PFSK-1 (cell line): ENCODE data around the gene PXT1.

ENCODE experiments used
- FOXP2 ChIP-seq: optimal IDR thresholded peaks from 2 replicates; pipeline ENCODE3; 2011; ENCODE audit warnings: borderline replicate concordance, control low read depth, inconsistent platforms; ENCODE audit not compliant: insufficient read depth; ENCODE audit errors: extremely low read length, extremely low read depth
- POLR2AphosphoS5 ChIP-seq: IDR thresholded peaks from 2 replicates; pipeline ENCODE4 v1.6.1; 2012; ENCODE audit warnings: low read depth, mild to moderate bottlenecking, control low read depth, low read length, moderate library complexity
- REST ChIP-seq, 2 experiments: IDR thresholded peaks; 2 replicates each; pipeline versions ENCODE4 v1.6.1 to v1.8.0; 2011 to 2012; ENCODE audit warnings: low read depth in 2 of 2, low read length in 2 of 2, control low read depth in 1 of 2, inconsistent platforms in 1 of 2, mild to moderate bottlenecking in 1 of 2, moderate library complexity in 1 of 2; ENCODE audit not compliant: insufficient read depth in 1 of 2
- SIN3A ChIP-seq: IDR thresholded peaks from 2 replicates; pipeline ENCODE4 v1.6.1; 2012; ENCODE audit warnings: mild to moderate bottlenecking, low read length, moderate library complexity, borderline replicate concordance; ENCODE audit not compliant: insufficient read depth
- TAF1 ChIP-seq: IDR thresholded peaks from 2 replicates; pipeline ENCODE4 v1.6.1; 2012; ENCODE audit warnings: low read length, control low read depth, borderline replicate concordance; ENCODE audit not compliant: insufficient read depth

PXT1 gene

GRCh38 chr6:36361071-36361470, 81.6 kb downstream of the PXT1 start:
- TF ChIP-seq TAF1 (no peak), REST (IDR thresholded peaks at IDR 0.05; ENCODE audit: insufficient read depth in 1 of 2, low read depth in 2 of 2, low read length in 2 of 2) (no peak), POLR2AphosphoS5 (no peak), FOXP2 (no peak), SIN3A (no peak)

- TF ChIP-seq POLR2AphosphoS5 (no peak), FOXP2 (no peak), SIN3A (no peak), REST (IDR thresholded peaks at IDR 0.05; ENCODE audit: insufficient read depth in 1 of 2, low read depth in 2 of 2, low read length in 2 of 2) (no peak), TAF1 (no peak)
Measured at GRCh38 chr6:36360241-36361054, 82.2 kb downstream of the PXT1 start.

- no peak for TF ChIP-seq POLR2AphosphoS5
Measured at GRCh38 chr6:36358226-36358915, 84.3 kb downstream of the PXT1 start.

GRCh38 chr6:36357872-36358225, 84.8 kb downstream of the PXT1 start:
- no peak for TF ChIP-seq REST (IDR thresholded peaks at IDR 0.05; ENCODE audit: insufficient read depth in 1 of 2, low read depth in 2 of 2, low read length in 2 of 2)
- TF ChIP-seq FOXP2, result no peak
- TF ChIP-seq SIN3A, result no peak
- TF ChIP-seq TAF1, result no peak
- TF ChIP-seq POLR2AphosphoS5, result no peak

- TF ChIP-seq FOXP2 (no peak), POLR2AphosphoS5 (no peak), REST (IDR thresholded peaks at IDR 0.05; ENCODE audit: insufficient read depth in 1 of 2, low read depth in 2 of 2, low read length in 2 of 2) (no peak), TAF1 (no peak), SIN3A (no peak)
Measured at GRCh38 chr6:36355819-36356218, 86.8 kb downstream of the PXT1 start.
